ENCODE measurements around the gene PATE1. TPM values are rescaled to one million over a fixed set of nuclear protein-coding genes. Genes with fewer than 3 reads are reported as not detected.

The PATE1 gene
- total RNA-seq, 1 donor from 2014 or later, result not detected

GRCh38 chr11:125763483-125763882 is 17.4 kb downstream of the PATE1 start:
- no peak for DNase-seq (ENCODE audit: low read depth)
- no peaks in the 10 kb centered on the region for H3K36me3 ChIP-seq (ENCODE audit: control insufficient read depth, insufficient read depth, low read length)
- no peak for TF ChIP-seq CTCF (IDR thresholded peaks at IDR 0.05; ENCODE audit: insufficient read depth, low read length, poor library complexity, severe bottlenecking)
- H3K4me3 ChIP-seq (ENCODE audit: low read depth, low read length), result no peak overlapping the region
- no peaks in the 10 kb centered on the region for H3K27me3 ChIP-seq (ENCODE audit: control insufficient read depth, insufficient read depth, low read length)

GRCh38 chr11:125766251-125766650 is 20.2 kb downstream of the PATE1 start:
- TF ChIP-seq CTCF (IDR thresholded peaks at IDR 0.05; ENCODE audit: insufficient read depth, low read length, poor library complexity, severe bottlenecking), result no peak
- no peak for DNase-seq (ENCODE audit: low read depth)
- no peaks in the 10 kb centered on the region for H3K36me3 ChIP-seq (ENCODE audit: control insufficient read depth, insufficient read depth, low read length)
- no peaks in the 10 kb centered on the region for H3K27me3 ChIP-seq (ENCODE audit: control insufficient read depth, insufficient read depth, low read length)
- no peak overlapping the region for H3K4me3 ChIP-seq (ENCODE audit: low read depth, low read length)

- Histone ChIP-seq H3K4me3 (ENCODE audit: low read depth, low read length) (no peak overlapping the region), H3K27me3 (ENCODE audit: control insufficient read depth, insufficient read depth, low read length) (no peaks in the 10 kb centered on the region), H3K36me3 (ENCODE audit: control insufficient read depth, insufficient read depth, low read length) (no peaks in the 10 kb centered on the region)
- TF ChIP-seq CTCF (IDR thresholded peaks at IDR 0.05; ENCODE audit: insufficient read depth, low read length, poor library complexity, severe bottlenecking), result no peak
- no peak for DNase-seq (ENCODE audit: low read depth)
Measured at GRCh38 chr11:125768336-125769046, 22.4 kb downstream of the PATE1 start.

GRCh38 chr11:125770583-125770982 is 24.5 kb downstream of the PATE1 start:
- no peak for DNase-seq (ENCODE audit: low read depth)
- Histone ChIP-seq H3K36me3 (ENCODE audit: control insufficient read depth, insufficient read depth, low read length) (no peaks in the 10 kb centered on the region), H3K4me3 (ENCODE audit: low read depth, low read length) (no peak overlapping the region), H3K27me3 (ENCODE audit: control insufficient read depth, insufficient read depth, low read length) (no peaks in the 10 kb centered on the region)
- no peak for TF ChIP-seq CTCF (IDR thresholded peaks at IDR 0.05; ENCODE audit: insufficient read depth, low read length, poor library complexity, severe bottlenecking)

- DNase-seq (ENCODE audit: low read depth), result no peak
- no peak for TF ChIP-seq CTCF (IDR thresholded peaks at IDR 0.05; ENCODE audit: insufficient read depth, low read length, poor library complexity, severe bottlenecking)
Measured at GRCh38 chr11:125772834-125773505, 26.9 kb downstream of the PATE1 start.

More at GRCh38 chr11:125772834-125773505, 26.9 kb downstream of the PATE1 start:
- Histone ChIP-seq H3K27me3 (ENCODE audit: control insufficient read depth, insufficient read depth, low read length) (no peaks in the 10 kb centered on the region), H3K4me3 (ENCODE audit: low read depth, low read length) (no peak overlapping the region), H3K36me3 (ENCODE audit: control insufficient read depth, insufficient read depth, low read length) (no peaks in the 10 kb centered on the region)

Measured in kidney epithelial cell (primary cell).